HEK293 (cell line): Measurements from ENCODE around the gene WDFY3.
"Not testable (repeated sequence)": the region's sequence is repeated elsewhere in the genome, so short reads cannot be mapped to it uniquely, and the experiment has no call there.

Experiments used
- CTCF ChIA-PET: fragments of 350-600 bp; formaldehyde crosslinking; extraction: SDS; loops from one replicate; lab custom pipeline; 2021; ENCODE audit warnings: antibody characterized with exemption; lab: Yijun Ruan, JAX
- POLR2A ChIA-PET: fragments of 300-600 bp; formaldehyde crosslinking; extraction: SDS; loops from one replicate; lab custom pipeline; 2020; ENCODE audit warnings: antibody characterized with exemption, inconsistent platforms; lab: Yijun Ruan, JAX
- H3K27ac ChIP-seq: fragments of 200-500 bp; sonication (Bioruptor generic); 2 replicates; pipeline ENCODE4 v1.5.1; 2014; ENCODE audit warnings: low read depth, low read length, control low read depth, inconsistent platforms; ENCODE audit errors: extremely low read depth
- H3K36me3 ChIP-seq, 2 experiments: fragments of 200-500 bp in 1 of 2; sonication (Bioruptor generic) in 1 of 2; 1 replicate in 1 of 2; 2 replicates in 1 of 2; pipeline ENCODE4 v1.5.1; 2014 to 2017; ENCODE audit warnings: inconsistent platforms in 2 of 2, low read length in 2 of 2; ENCODE audit not compliant: control insufficient read depth in 2 of 2, insufficient read depth in 1 of 2
- H3K4me1 ChIP-seq: fragments of 200-500 bp; sonication (Bioruptor generic); 2 replicates; pipeline ENCODE4 v1.5.1; 2014; ENCODE audit warnings: mild to moderate bottlenecking, low read length, inconsistent platforms; ENCODE audit not compliant: control insufficient read depth, insufficient read depth
- H3K4me3 ChIP-seq: 2 replicates; pipeline ENCODE4 v1.5.1; 2011; ENCODE audit warnings: low read depth, mild to moderate bottlenecking, control low read depth, low read length, moderate library complexity
- H3K9me3 ChIP-seq: fragments of 200-500 bp; sonication (Bioruptor generic); 2 replicates; pipeline ENCODE4 v1.5.1; 2014; ENCODE audit warnings: low read depth, low read length, inconsistent platforms; ENCODE audit not compliant: control insufficient read depth, insufficient read depth
- IKZF3 ChIP-seq: fragments of 450-650 bp; IDR thresholded peaks from 2 replicates; pipeline ENCODE4 v1.5.0; 2018; ENCODE audit warnings: missing biosample characterization, mild to moderate bottlenecking, missing genetic modification characterization, moderate library complexity
- MEIS1 ChIP-seq: sonication (generic); formaldehyde crosslinking; IDR thresholded peaks from 2 replicates; pipeline ENCODE4 v1.8.1; 2022; ENCODE audit warnings: missing genetic modification reagents, mild to moderate bottlenecking, borderline replicate concordance
- OSR2 ChIP-seq: fragments of 450-650 bp; formaldehyde crosslinking; IDR thresholded peaks from 2 replicates; pipeline ENCODE4 v1.5.1; 2016; ENCODE audit warnings: missing biosample characterization, missing genetic modification characterization
- OVOL3 ChIP-seq: fragments of 450-650 bp; formaldehyde crosslinking; IDR thresholded peaks from 2 replicates; pipeline ENCODE4 v1.5.1; 2016; ENCODE audit warnings: missing biosample characterization, missing genetic modification characterization
- ZFP69B ChIP-seq: fragments of 450-650 bp; formaldehyde crosslinking; IDR thresholded peaks from 2 replicates; pipeline ENCODE4 v1.5.1; 2016; ENCODE audit warnings: missing biosample characterization, missing genetic modification characterization
- ZIC2 ChIP-seq: fragments of 450-650 bp; formaldehyde crosslinking; IDR thresholded peaks from 2 replicates; pipeline ENCODE4 v1.5.1; 2016; ENCODE audit warnings: missing biosample characterization, missing genetic modification characterization
- ZNF148 ChIP-seq: fragments of 450-650 bp; formaldehyde crosslinking; IDR thresholded peaks from 2 replicates; pipeline ENCODE4 v1.5.0; 2017; ENCODE audit warnings: missing biosample characterization, missing genetic modification characterization, borderline replicate concordance
- ZNF214 ChIP-seq: fragments of 450-650 bp; formaldehyde crosslinking; IDR thresholded peaks from 2 replicates; pipeline ENCODE4 v1.5.1; 2017; ENCODE audit warnings: missing biosample characterization, mild to moderate bottlenecking, missing genetic modification characterization, borderline replicate concordance
- ZNF335 ChIP-seq: fragments of 450-650 bp; formaldehyde crosslinking; conservative IDR thresholded peaks from 2 replicates; pipeline ENCODE4 v1.5.1; 2016; ENCODE audit warnings: missing biosample characterization, missing genetic modification characterization
- ZNF350 ChIP-seq: fragments of 450-650 bp; formaldehyde crosslinking; IDR thresholded peaks from 2 replicates; pipeline ENCODE4 v1.5.0; 2017; ENCODE audit warnings: missing biosample characterization, mild to moderate bottlenecking, missing genetic modification characterization
- ZNF391 ChIP-seq: fragments of 450-650 bp; formaldehyde crosslinking; IDR thresholded peaks from 2 replicates; pipeline ENCODE4 v1.5.1; 2016; ENCODE audit warnings: low read depth, missing biosample characterization, missing genetic modification characterization, borderline replicate concordance
- ZNF48 ChIP-seq: fragments of 450-650 bp; formaldehyde crosslinking; IDR thresholded peaks from 2 replicates; pipeline ENCODE4 v1.5.1; 2016; ENCODE audit warnings: missing biosample characterization, missing genetic modification characterization
- ZNF501 ChIP-seq: fragments of 450-650 bp; formaldehyde crosslinking; IDR thresholded peaks from 2 replicates; pipeline ENCODE4 v1.5.1; 2016; ENCODE audit warnings: missing biosample characterization, missing genetic modification characterization
- ZNF521 ChIP-seq: fragments of 450-650 bp; formaldehyde crosslinking; IDR thresholded peaks from 2 replicates; pipeline ENCODE4 v1.5.1; 2017; ENCODE audit warnings: missing biosample characterization, mild to moderate bottlenecking, missing genetic modification characterization
- ZNF585B ChIP-seq: fragments of 450-650 bp; formaldehyde crosslinking; IDR thresholded peaks from 2 replicates; pipeline ENCODE4 v1.5.1; 2016; ENCODE audit warnings: missing biosample characterization, missing genetic modification characterization
- ZNF600 ChIP-seq: fragments of 450-650 bp; formaldehyde crosslinking; IDR thresholded peaks from 2 replicates; pipeline ENCODE4 v1.5.1; 2016; ENCODE audit warnings: missing biosample characterization, missing genetic modification characterization
- ZNF654 ChIP-seq: fragments of 450-650 bp; formaldehyde crosslinking; IDR thresholded peaks from 2 replicates; pipeline ENCODE4 v1.5.1; 2016; ENCODE audit warnings: low read depth, missing biosample characterization, missing genetic modification characterization
- ZNF792 ChIP-seq: fragments of 450-650 bp; formaldehyde crosslinking; IDR thresholded peaks from 2 replicates; pipeline ENCODE4 v1.5.1; 2016; ENCODE audit warnings: missing biosample characterization, missing genetic modification characterization
- TF ChIP-seq, protein P1 (sequence below): fragments of 450-650 bp; formaldehyde crosslinking; IDR thresholded peaks from 2 replicates; pipeline ENCODE4 v1.5.1; 2016; ENCODE audit warnings: missing biosample characterization, missing genetic modification characterization
- TF ChIP-seq, protein P2 (sequence below): fragments of 450-650 bp; formaldehyde crosslinking; IDR thresholded peaks from 2 replicates; pipeline ENCODE4 v1.5.1; 2016; ENCODE audit warnings: missing biosample characterization, missing genetic modification characterization

Gene WDFY3

DNA sequence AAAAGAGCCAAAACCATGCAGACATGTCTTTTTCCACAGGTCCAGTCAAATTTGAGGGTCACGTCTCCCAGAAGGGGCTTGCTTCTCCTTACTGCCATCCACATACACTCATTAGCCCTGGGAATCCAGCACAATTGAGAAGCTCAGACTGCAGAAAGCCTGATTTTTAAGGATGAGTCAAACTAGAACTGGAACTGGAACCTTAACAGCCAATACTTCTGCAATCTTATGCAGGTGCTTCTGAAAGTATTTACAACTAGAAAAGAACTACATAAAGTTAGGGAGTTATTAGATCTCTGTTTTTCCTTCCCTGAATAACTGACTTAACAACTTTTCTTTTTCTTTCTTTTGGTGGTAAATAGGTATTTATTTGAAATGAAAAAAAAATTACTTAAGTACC lies 297.3 kb downstream of the WDFY3 start:
- POLR2A ChIA-PET = no interaction called here

GRCh38 chr4:84666439-84666838 lies 300.1 kb downstream of the WDFY3 start:
- no peaks in the 10 kb centered on the region for H3K9me3 ChIP-seq
- CTCF ChIA-PET = no interaction called here
- H3K4me1 ChIP-seq = no peaks in the 10 kb centered on the region
- H3K36me3 ChIP-seq = peaks cover 0 to 38% of the 10 kb centered on the region in 2 experiments; a peak in 1 of 3 replicates
- H3K4me3 ChIP-seq = no peak overlapping the region
- H3K27ac ChIP-seq = no peak overlapping the region
- no peak for TF ChIP-seq ZNF600 (tag by site-specific recombination)
- TF ChIP-seq ZNF335 (tag by site-specific recombination) = no peak
- no peak for TF ChIP-seq ZIC2 (tag by site-specific recombination)
- TF ChIP-seq ZNF654 = no peak
- TF ChIP-seq, protein P1, sequence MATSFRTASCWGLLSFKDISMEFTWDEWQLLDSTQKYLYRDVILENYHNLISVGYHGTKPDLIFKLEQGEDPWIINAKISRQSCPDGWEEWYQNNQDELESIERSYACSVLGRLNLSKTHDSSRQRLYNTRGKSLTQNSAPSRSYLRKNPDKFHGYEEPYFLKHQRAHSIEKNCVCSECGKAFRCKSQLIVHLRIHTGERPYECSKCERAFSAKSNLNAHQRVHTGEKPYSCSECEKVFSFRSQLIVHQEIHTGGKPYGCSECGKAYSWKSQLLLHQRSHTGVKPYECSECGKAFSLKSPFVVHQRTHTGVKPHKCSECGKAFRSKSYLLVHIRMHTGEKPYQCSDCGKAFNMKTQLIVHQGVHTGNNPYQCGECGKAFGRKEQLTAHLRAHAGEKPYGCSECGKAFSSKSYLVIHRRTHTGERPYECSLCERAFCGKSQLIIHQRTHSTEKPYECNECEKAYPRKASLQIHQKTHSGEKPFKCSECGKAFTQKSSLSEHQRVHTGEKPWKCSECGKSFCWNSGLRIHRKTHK (tag by site-specific recombination) = no peak
- TF ChIP-seq IKZF3 (tag by site-specific recombination) = no peak
- no peak for TF ChIP-seq ZNF501 (tag by site-specific recombination)
- no peak for TF ChIP-seq ZNF391 (tag by site-specific recombination)
- TF ChIP-seq ZNF48 (tag by site-specific recombination) = no peak
- no peak for TF ChIP-seq OVOL3 (tag by site-specific recombination)
- TF ChIP-seq ZNF585B = no peak
- no peak for TF ChIP-seq ZNF148
- POLR2A ChIA-PET = no interaction called here

More for the DNA sequence above, 297.3 kb downstream of the WDFY3 start:
- Histone ChIP-seq H3K9me3 (no peaks in the 10 kb centered on the region), H3K27ac (no peak overlapping the region), H3K36me3 (peaks cover 0 to 62% of the 10 kb centered on the region in 2 experiments; a peak in 1 of 3 replicates)
- CTCF ChIA-PET = interaction anchor here (0.6 kb wide), 1 partner anchor 54 kb away, joined by 3 read pairs; no protein-coding TSS in a partner anchor
- TF ChIP-seq, protein P2, sequence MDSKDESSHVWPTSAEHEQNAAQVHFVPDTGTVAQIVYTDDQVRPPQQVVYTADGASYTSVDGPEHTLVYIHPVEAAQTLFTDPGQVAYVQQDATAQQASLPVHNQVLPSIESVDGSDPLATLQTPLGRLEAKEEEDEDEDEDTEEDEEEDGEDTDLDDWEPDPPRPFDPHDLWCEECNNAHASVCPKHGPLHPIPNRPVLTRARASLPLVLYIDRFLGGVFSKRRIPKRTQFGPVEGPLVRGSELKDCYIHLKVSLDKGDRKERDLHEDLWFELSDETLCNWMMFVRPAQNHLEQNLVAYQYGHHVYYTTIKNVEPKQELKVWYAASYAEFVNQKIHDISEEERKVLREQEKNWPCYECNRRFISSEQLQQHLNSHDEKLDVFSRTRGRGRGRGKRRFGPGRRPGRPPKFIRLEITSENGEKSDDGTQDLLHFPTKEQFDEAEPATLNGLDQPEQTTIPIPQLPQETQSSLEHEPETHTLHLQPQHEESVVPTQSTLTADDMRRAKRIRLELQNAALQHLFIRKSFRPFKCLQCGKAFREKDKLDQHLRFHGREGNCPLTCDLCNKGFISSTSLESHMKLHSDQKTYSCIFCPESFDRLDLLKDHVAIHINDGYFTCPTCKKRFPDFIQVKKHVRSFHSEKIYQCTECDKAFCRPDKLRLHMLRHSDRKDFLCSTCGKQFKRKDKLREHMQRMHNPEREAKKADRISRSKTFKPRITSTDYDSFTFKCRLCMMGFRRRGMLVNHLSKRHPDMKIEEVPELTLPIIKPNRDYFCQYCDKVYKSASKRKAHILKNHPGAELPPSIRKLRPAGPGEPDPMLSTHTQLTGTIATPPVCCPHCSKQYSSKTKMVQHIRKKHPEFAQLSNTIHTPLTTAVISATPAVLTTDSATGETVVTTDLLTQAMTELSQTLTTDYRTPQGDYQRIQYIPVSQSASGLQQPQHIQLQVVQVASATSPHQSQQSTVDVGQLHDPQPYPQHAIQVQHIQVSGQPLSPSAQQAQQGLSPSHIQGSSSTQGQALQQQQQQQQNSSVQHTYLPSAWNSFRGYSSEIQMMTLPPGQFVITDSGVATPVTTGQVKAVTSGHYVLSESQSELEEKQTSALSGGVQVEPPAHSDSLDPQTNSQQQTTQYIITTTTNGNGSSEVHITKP = no peak
- TF ChIP-seq ZNF521 (tag by site-specific recombination) (no peak), ZNF350 (tag by site-specific recombination) (no peak), OSR2 (no peak), ZNF214 (tag by site-specific recombination) (no peak), ZNF792 (tag by site-specific recombination) (no peak), MEIS1 (CRISPR knock-in tag) (no peak), ZFP69B (tag by site-specific recombination) (no peak)
- TF ChIP-seq, all 188 proteins: peak for 0
- Histone ChIP-seq H3K4me1 (no peaks in the 10 kb centered on the region), H3K4me3 (no peak overlapping the region)

- CTCF ChIA-PET, H3K4me1 ChIP-seq, H3K9me3 ChIP-seq, POLR2A ChIA-PET, H3K4me3 ChIP-seq, H3K27ac ChIP-seq: not testable (repeated sequence)
- peaks cover 0 to 25% of the 10 kb centered on the region in 2 experiments; a peak in 1 of 3 replicates for H3K36me3 ChIP-seq
Measured at GRCh38 chr4:84664767-84665166, 301.7 kb downstream of the WDFY3 start.
